GM21367 (cell line): ENCODE measurements around the gene LRRC2.

ENCODE experiments used
- ATAC-seq: cut with Tn5 transposase; IDR thresholded peaks from one replicate; pipeline ENCODE4 v1.9.1; 2021; ENCODE audit not compliant: unreplicated experiment

Gene LRRC2

DNA sequence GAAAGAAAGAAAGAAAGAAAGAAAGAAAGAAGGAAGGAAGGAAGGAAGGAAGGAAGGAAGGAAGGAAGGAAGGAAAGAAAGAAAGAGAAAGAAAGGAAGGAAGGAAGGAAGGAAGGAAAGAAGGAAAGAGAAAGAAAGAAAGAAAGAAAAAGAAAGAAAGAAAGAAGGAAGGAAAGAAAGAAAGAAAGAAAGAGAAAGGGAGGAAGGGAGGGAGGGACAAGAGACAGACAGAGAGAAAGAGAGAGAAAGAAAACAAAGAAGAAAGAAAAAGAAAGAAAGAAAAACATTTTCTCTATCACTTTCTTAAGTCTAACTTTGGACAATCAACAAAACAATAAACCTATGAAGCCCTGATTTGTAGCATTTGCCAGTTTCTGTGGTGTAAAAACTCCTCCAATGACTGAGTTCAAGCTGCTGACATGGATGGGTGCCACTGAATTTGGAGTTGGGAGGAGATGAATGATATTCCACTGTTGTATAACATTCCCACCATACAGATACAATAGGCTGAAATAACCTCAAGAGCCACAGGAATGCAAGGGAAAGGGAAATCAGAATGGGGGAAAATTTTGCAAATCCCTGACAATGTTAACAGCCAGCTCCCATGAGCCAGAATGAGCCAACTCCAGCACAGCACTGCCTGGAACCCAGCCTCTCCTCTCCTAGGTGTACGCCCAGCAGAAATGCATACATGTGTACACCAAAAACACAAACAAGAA is 83.3 kb downstream of the LRRC2 start:
- no peak for ATAC-seq

DNA sequence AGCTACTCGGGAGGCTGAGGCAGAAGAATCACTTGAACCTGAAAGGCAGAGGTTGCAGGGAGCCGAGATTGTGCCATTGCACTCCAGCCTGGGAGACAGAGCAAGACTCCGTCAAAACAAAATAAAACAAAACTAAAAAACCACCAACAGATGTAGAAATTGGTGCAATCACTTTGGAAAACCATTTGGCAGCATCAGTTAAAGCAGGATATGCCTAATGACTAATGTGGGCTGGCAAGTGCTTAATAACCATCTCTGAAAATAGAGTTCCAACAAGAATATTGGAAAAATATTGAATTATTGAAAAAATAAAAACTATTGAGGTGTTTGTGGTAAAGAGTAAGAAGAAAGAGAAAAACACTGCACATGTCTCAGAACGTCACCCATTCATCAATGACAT is 84.5 kb downstream of the LRRC2 start:
- no peak for ATAC-seq

DNA sequence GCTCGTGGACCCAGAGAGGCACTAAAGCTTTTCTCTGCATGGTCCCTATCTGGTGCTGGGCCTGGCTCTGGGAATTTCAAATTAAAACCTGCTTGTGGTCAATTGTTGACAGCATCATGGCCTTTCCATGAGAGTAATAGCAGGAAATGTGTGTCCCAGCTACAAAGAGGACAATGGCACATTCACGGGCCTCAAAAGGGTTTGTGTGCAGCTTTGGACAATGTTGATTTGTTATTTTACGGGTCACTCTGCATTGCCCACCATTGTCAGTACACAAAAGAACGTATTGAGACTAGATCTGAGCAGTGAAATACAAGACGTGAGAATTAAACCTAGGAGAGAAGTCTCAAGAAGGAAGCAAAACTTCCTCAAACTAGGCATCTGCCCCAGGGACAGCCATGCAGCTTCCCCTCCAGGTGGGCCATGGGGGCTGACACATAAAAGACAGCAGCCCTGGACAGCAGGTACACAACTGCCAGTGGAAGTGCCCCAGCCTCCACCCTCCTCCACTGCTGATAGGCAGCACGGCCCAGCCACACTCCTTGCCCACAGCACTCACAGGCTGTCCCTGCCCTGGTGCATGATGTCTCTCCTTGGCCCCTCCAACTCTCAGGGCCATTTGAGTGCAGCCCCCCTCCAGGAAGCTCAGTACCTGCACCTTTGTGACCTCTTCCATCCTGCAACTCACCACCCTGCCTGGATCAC is 85.5 kb downstream of the LRRC2 start:
- ATAC-seq, result no peak

DNA sequence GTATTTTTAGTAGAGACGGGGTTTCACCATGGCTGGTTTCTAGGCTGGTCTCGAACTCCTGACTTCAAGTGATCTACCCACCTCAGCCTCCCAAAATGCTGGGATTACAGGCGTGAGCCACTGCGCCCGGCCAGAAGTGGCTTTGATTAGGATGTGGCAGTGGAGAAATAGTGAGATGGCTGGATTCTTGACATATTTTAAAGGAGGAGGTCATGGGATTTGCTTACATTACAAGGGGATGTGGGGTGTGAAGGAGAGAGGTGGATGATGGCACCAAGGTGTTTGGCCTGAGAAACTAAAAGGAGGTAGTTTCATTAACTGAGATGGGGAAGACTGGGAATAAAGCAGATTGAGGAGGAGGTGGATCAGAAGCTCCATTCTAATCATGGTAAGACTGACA is 86.4 kb downstream of the LRRC2 start:
- ATAC-seq, result no peak

DNA sequence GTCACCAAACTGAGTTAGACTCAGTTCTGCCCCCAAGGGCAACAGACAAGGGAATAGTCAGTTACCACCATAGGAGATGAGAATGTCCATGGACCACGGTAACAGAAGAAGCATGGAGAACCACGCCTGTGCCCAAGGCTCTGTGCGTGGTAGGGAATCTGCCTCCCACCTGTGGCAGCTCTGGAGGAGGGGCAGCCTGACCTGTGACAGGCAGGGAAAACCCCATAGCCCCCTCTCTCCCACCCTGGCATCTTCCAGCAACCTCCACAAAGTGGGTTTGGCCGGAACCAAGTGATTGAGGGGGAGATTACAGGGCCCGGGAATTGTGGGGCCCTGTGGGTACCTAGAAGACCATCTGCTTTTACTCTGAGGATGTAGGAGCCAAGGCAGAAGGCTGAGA is 87.1 kb downstream of the LRRC2 start:
- ATAC-seq, result no peak

- no peak for ATAC-seq
Observed at GRCh38 chr3:46478341-46478740, 87.8 kb downstream of the LRRC2 start.

DNA sequence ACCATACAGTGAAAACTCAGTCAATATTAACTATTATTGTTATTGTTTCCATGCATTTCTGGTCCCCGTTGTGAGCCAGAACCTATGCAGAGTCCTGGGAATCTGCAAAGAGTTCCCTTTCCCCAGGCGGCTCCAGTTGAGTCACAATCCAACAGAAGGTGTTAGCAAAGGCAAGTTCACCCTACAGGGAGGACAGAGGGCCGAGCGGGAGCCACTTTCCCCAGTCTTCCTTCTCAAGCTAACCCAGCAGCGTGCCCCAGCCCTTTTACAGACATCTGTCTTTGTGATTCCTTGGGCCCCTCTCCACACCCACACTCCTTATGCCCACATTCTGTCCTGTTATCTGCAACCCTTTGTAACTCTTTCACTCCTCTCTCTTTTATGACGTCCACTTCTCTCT is 88.3 kb downstream of the LRRC2 start:
- ATAC-seq, result no peak

DNA sequence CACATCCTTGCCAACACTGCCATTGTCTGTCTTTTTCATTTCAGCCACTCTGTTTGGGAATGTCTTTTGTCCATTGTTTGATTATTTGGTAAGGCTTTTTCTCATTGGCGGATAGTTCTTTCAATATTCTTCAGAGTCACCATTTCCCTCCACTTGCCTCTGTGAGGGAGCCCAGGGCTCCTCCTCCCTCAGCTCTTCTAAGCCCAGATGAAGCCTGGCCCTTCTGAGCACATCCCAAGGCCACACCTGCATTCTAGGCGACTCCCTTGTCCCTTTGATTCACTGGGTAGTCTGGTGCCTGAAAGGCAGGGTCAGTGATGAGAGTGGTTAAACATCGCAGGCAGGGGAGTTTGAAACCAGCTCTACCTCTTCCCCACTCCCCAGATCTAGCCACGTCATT is 89.0 kb downstream of the LRRC2 start:
- ATAC-seq, result no peak

GRCh38 chr3:46472736-46473135 is 93.4 kb downstream of the LRRC2 start:
- ATAC-seq, result no peak

DNA sequence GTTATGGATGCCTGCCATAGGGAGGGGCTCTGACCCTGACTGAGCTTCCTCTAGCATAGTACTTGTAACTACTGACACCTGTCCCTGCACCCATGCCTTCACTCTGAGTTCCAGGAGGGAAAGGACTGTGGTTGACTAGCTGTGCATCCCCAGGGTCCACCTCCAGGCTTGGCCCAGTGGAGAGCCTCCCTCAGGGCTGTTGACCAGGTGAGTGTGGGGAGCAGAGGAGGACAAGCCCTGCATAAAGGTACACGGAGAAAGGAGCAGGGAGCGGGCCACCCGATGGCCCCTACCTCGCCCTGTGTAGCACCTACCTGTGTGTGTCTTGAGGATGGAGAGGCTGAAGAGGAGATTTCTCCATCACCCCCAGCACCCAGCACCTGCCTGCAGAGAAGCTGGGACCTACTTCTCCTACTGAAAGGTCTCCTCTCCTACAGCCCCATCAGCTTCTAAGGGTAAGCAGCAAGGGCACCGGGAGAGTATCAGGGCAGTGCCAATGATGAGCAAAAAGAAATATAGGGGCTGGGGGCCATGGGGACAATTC is 94.7 kb downstream of the LRRC2 start:
- no peak for ATAC-seq

- no peak for ATAC-seq
Observed at GRCh38 chr3:46470831-46471230, 95.3 kb downstream of the LRRC2 start.

GRCh38 chr3:46469680-46470357 is 96.3 kb downstream of the LRRC2 start:
- ATAC-seq, result no peak

DNA sequence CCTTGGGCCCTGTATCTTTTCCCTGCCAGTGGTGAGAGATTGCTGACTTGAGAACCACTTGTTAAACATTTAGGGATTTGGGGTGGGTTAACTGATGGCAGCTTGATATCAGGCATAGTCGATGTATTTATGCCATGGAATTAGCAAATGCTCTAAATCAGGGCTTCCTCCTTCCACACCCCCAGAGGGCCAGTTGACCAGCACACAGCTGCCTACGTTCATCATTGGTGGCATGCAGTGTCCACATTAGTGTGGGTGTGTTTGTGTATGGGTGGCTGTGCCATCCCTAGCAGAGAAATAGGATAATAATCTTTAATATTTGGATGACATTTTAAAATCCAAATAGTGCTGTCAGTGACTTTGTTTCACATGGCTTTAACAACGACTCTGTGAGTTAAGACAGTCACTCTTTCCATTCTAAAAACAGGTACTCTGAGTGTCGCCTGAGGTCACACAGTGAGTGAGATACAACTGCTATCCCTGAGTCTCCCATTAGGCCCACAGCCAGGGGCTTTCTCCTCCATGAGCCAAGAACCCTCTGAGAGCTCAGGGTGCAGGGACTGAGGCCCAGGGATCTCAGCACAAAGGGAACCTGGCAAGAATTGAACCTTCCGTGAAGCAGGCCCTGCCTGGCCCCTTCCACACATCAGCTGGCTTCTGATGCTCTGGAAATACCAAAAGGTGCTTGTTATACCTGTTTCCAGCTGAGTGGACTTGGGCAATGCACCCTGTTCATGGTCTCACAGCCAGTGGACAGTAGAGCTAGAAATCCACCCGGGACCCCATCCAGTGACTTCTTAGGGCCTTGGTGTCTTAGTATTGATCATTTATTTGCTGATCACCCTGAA is 97.1 kb downstream of the LRRC2 start:
- no peak for ATAC-seq

- ATAC-seq, result no peak
Observed at GRCh38 chr3:46467562-46467961, 98.5 kb downstream of the LRRC2 start.

GRCh38 chr3:46466871-46467403 is 99.2 kb downstream of the LRRC2 start:
- ATAC-seq, result no peak

DNA sequence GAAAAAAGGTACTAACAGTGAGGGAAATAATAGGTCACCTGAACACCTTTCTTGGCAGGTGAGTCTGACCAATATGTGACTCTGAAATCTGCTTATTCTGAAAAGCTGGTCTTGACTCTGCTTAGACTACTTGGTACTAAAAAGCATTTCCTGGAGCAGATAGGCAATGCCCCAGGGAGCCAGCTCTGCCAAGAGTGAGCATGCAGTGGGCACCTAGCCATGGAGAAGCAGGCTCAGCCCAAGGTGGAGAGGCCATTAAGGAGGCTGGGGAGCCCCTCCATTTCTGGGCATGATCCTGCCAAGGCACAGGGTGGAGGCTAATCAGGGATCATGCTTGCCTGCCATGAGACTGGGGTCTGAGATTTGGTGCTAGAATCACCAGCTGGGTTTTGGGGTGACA is 99.8 kb downstream of the LRRC2 start:
- ATAC-seq, result no peak
